KMS-11 (cell line): Measurements from ENCODE around the gene C16orf54.
"Not testable (repeated sequence)": the region's sequence is repeated elsewhere in the genome, so short reads cannot be mapped to it uniquely, and the experiment has no call there.

Experiments used
- H2AFZ ChIP-seq: fragments of 200-600 bp; sonication (generic); 2 replicates; pipeline ENCODE4 v1.6.1; 2016; ENCODE audit warnings: antibody characterized with exemption, mixed run types, low read depth
- H3K27ac ChIP-seq: fragments of 200-600 bp; sonication (generic); 2 replicates; pipeline ENCODE4 v1.6.1; 2016; ENCODE audit warnings: mild to moderate bottlenecking, mixed run types
- H3K27me3 ChIP-seq: fragments of 200-600 bp; sonication (generic); 2 replicates; pipeline ENCODE4 v1.6.1; 2017; ENCODE audit warnings: mild to moderate bottlenecking, low read depth, mixed run types, moderate library complexity; ENCODE audit not compliant: insufficient read depth
- H3K36me3 ChIP-seq: fragments of 200-600 bp; sonication (generic); 2 replicates; pipeline ENCODE4 v1.6.1; 2017; ENCODE audit warnings: mild to moderate bottlenecking, mixed run types; ENCODE audit not compliant: insufficient read depth
- H3K4me1 ChIP-seq: fragments of 200-600 bp; sonication (generic); 2 replicates; pipeline ENCODE4 v1.6.1; 2016; ENCODE audit warnings: mild to moderate bottlenecking, low read depth, mixed run types; ENCODE audit not compliant: poor library complexity, severe bottlenecking
- H3K4me2 ChIP-seq: fragments of 200-600 bp; sonication (generic); 2 replicates; pipeline ENCODE4 v1.7.0; 2016; ENCODE audit warnings: mild to moderate bottlenecking, mixed run types
- H3K4me3 ChIP-seq: fragments of 200-600 bp; sonication (generic); IDR thresholded peaks from 2 replicates; pipeline ENCODE4 v1.6.1; 2017; ENCODE audit warnings: low read depth, low read length, mixed read lengths; ENCODE audit not compliant: insufficient read depth
- H3K79me2 ChIP-seq: fragments of 200-600 bp; sonication (generic); 2 replicates; pipeline ENCODE4 v1.6.1; 2016; ENCODE audit warnings: low read depth, mixed run types; ENCODE audit not compliant: insufficient read depth
- H3K9ac ChIP-seq: fragments of 200-600 bp; sonication (generic); 2 replicates; pipeline ENCODE4 v1.6.1; 2016; ENCODE audit warnings: mild to moderate bottlenecking, mixed run types
- H4K20me1 ChIP-seq: fragments of 200-600 bp; sonication (generic); 2 replicates; pipeline ENCODE4 v1.6.1; 2016; ENCODE audit warnings: mild to moderate bottlenecking, mixed run types; ENCODE audit not compliant: insufficient read depth
- TF ChIP-seq, protein P1 (sequence below): fragments of 200-600 bp; sonication (generic); conservative IDR thresholded peaks from 2 replicates; pipeline ENCODE4 v1.6.1; 2017; ENCODE audit warnings: low read depth, mild to moderate bottlenecking, antibody characterized with exemption, low read length, moderate library complexity, mixed read lengths

C16orf54 gene

DNA sequence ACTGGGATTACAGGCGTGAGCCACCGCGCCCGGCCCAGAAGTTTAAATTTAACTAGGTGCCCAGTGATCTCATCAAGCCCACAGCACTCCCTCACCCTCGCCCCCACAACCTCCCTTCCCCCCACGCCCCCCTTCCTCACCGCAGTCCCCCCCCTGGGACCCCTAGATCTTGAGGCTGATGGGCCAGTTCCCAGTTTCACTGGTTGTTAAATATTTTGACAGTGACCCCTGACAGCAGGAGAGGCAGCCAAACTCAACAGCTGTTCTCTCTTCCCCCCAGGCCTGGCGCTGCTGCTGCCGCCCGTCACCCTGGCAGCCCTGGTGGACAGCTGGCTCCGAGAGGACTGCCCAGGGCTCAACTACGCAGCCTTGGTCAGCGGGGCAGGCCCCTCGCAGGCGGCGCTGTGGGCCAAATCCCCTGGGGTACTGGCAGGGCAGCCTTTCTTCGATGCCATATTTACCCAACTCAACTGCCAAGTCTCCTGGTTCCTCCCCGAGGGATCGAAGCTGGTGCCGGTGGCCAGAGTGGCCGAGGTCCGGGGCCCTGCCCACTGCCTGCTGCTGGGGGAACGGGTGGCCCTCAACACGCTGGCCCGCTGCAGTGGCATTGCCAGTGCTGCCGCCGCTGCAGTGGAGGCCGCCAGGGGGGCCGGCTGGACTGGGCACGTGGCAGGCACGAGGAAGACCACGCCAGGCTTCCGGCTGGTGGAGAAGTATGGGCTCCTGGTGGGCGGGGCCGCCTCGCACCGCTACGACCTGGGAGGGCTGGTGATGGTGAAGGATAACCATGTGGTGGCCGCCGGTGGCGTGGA, 51.2 kb downstream of the C16orf54 start:
- TF ChIP-seq, protein P1, sequence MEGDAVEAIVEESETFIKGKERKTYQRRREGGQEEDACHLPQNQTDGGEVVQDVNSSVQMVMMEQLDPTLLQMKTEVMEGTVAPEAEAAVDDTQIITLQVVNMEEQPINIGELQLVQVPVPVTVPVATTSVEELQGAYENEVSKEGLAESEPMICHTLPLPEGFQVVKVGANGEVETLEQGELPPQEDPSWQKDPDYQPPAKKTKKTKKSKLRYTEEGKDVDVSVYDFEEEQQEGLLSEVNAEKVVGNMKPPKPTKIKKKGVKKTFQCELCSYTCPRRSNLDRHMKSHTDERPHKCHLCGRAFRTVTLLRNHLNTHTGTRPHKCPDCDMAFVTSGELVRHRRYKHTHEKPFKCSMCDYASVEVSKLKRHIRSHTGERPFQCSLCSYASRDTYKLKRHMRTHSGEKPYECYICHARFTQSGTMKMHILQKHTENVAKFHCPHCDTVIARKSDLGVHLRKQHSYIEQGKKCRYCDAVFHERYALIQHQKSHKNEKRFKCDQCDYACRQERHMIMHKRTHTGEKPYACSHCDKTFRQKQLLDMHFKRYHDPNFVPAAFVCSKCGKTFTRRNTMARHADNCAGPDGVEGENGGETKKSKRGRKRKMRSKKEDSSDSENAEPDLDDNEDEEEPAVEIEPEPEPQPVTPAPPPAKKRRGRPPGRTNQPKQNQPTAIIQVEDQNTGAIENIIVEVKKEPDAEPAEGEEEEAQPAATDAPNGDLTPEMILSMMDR: no peak
- Histone ChIP-seq H3K36me3 (no peaks in the 10 kb centered on the region), H3K27me3 (peaks cover 12% of the 10 kb centered on the region), H3K4me2 (no peak overlapping the region), H3K9ac (no peak overlapping the region), H3K27ac (no peak overlapping the region), H4K20me1 (no peaks in the 10 kb centered on the region), H2AFZ (no peak overlapping the region), H3K79me2 (no peaks in the 10 kb centered on the region), H3K4me1 (peaks cover 6% of the 10 kb centered on the region), H3K4me3 (no peak overlapping the region)

DNA sequence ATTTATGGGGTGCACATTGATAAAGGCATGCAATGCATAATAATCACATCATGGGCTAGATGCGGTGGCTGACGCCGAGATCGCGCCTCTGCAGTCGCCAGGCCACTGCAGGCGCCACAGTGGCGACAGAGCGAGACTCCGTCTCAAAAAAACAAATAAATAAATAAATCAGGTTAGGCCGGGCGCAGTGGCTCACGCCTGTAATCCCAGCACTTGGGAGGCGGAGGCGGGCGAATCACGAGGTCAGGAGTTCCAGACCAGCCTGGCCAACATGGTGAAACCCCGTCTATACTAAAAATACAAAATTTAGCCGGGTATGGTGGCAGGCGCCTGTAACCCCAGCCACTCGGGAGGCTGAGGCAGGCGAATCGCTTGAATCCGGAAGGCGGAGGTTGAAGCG, 53.2 kb downstream of the C16orf54 start:
- not testable (repeated sequence) for H3K79me2 ChIP-seq, H3K9ac ChIP-seq, H4K20me1 ChIP-seq, H3K36me3 ChIP-seq, H3K4me2 ChIP-seq, H3K27ac ChIP-seq, H3K27me3 ChIP-seq, H3K4me3 ChIP-seq, H3K4me1 ChIP-seq, H2AFZ ChIP-seq
